Bronchial epithelial cell (primary cell): ENCODE measurements around the gene OGFRL1. TPM values are rescaled to one million over a fixed set of nuclear protein-coding genes. Genes with fewer than 3 reads are reported as not detected.

Experiments used
- DNase-seq: peaks from one replicate; pipeline ENCODE4 v3.0.0-alpha.2; 2010; ENCODE audit warnings: low read depth
- FAIRE-seq: peaks from 2 replicates; lab custom pipeline; 2011; peaks lifted over from hg19 to GRCh38; lab: Jason Lieb, UNC
- H3K27me3 ChIP-seq: 2 replicates; pipeline ENCODE4 v1.5.1; 2011; ENCODE audit warnings: low read length; ENCODE audit not compliant: control insufficient read depth, insufficient read depth
- H3K36me3 ChIP-seq: 2 replicates; pipeline ENCODE4 v1.5.1; 2011; ENCODE audit warnings: low read length; ENCODE audit not compliant: control insufficient read depth, insufficient read depth
- H3K4me3 ChIP-seq: 2 replicates; pipeline ENCODE4 v1.5.1; 2011; ENCODE audit warnings: mild to moderate bottlenecking, low read depth, low read length, control low read depth
- CTCF ChIP-seq: IDR thresholded peaks from 2 replicates; pipeline ENCODE4 v1.5.1; 2011; ENCODE audit warnings: mild to moderate bottlenecking, moderate library complexity, low read length, control low read depth, inconsistent platforms; ENCODE audit not compliant: insufficient read depth, severe bottlenecking
- total RNA-seq: library from RNA; depleted of rRNA; stranded (reverse); fragments of >200 nt; gene quantifications from 2 replicates; pipeline ENCODE4 v1.2.1, GENCODE V29; 2014

Gene OGFRL1
- total RNA-seq, 1 donor from 2014 or later = 10.0 TPM

GRCh38 chr6:71326611-71327010 is 38.0 kb downstream of the OGFRL1 start:
- Histone ChIP-seq H3K36me3 (no peaks in the 10 kb centered on the region), H3K4me3 (no peak overlapping the region), H3K27me3 (no peaks in the 10 kb centered on the region)
- DNase-seq (no peak), FAIRE-seq (no peak)
- no peak for TF ChIP-seq CTCF

GRCh38 chr6:71330501-71330900 is 41.9 kb downstream of the OGFRL1 start:
- DNase-seq (no peak), FAIRE-seq (no peak)
- Histone ChIP-seq H3K27me3 (no peaks in the 10 kb centered on the region), H3K4me3 (no peak overlapping the region), H3K36me3 (no peaks in the 10 kb centered on the region)
- TF ChIP-seq CTCF = no peak

GRCh38 chr6:71332012-71332411 is 43.4 kb downstream of the OGFRL1 start:
- no peaks in the 10 kb centered on the region for H3K36me3 ChIP-seq
- no peak for DNase-seq

GRCh38 chr6:71333050-71333449 is 44.4 kb downstream of the OGFRL1 start:
- no peaks in the 10 kb centered on the region for H3K27me3 ChIP-seq
- no peak for TF ChIP-seq CTCF
- FAIRE-seq (no peak), DNase-seq (no peak)
- no peaks in the 10 kb centered on the region for H3K36me3 ChIP-seq
- H3K4me3 ChIP-seq = no peak overlapping the region

More at GRCh38 chr6:71332012-71332411, 43.4 kb downstream of the OGFRL1 start:
- Histone ChIP-seq H3K27me3 (no peaks in the 10 kb centered on the region), H3K4me3 (no peak overlapping the region)
- TF ChIP-seq CTCF = no peak
- FAIRE-seq = no peak

GRCh38 chr6:71333697-71334096 is 45.1 kb downstream of the OGFRL1 start:
- DNase-seq = peak; percentile 91
- TF ChIP-seq CTCF = no peak
- Histone ChIP-seq H3K27me3 (no peaks in the 10 kb centered on the region), H3K36me3 (no peaks in the 10 kb centered on the region), H3K4me3 (no peak overlapping the region)
- FAIRE-seq = no peak

- no peak overlapping the region for H3K4me3 ChIP-seq
- H3K27me3 ChIP-seq = no peaks in the 10 kb centered on the region
- no peaks in the 10 kb centered on the region for H3K36me3 ChIP-seq
- DNase-seq (peak; percentile 36), FAIRE-seq (no peak)
- TF ChIP-seq CTCF = no peak
Observed at GRCh38 chr6:71334768-71335167, 46.2 kb downstream of the OGFRL1 start.
